HFF-Myc (cell line): ENCODE measurements around the gene ODF2.

Experiments
- DNase-seq: peaks from one replicate; pipeline ENCODE4 v3.0.0-alpha.2; 2011; ENCODE audit warnings: low read depth; ENCODE audit errors: extremely low read depth
- H3K4me3 ChIP-seq: replicated peaks from 2 replicates; pipeline ENCODE4 v1.5.1; 2011; ENCODE audit warnings: low read depth, mild to moderate bottlenecking, control low read depth, low read length
- CTCF ChIP-seq: IDR thresholded peaks from 2 replicates; pipeline ENCODE4 v1.5.1; 2012; ENCODE audit warnings: mild to moderate bottlenecking, low read depth, low read length, control low read depth; ENCODE audit errors: missing control alignments

Gene ODF2

GRCh38 chr9:128495804-128496417 lies 40.1 kb downstream of the ODF2 start:
- H3K4me3 ChIP-seq, result no peak overlapping the region
- no peak for DNase-seq
- no peak for TF ChIP-seq CTCF

GRCh38 chr9:128497824-128498610 lies 42.2 kb downstream of the ODF2 start:
- no peak for TF ChIP-seq CTCF
- no peak overlapping the region for H3K4me3 ChIP-seq
- no peak for DNase-seq

- no peak for DNase-seq
- no peak overlapping the region for H3K4me3 ChIP-seq
- TF ChIP-seq CTCF, result no peak
Observed at GRCh38 chr9:128498911-128499310, 43.1 kb downstream of the ODF2 start.

GRCh38 chr9:128499920-128500319 lies 44.1 kb downstream of the ODF2 start:
- no peak for TF ChIP-seq CTCF
- no peak overlapping the region for H3K4me3 ChIP-seq
- no peak for DNase-seq

GRCh38 chr9:128503415-128503825 lies 47.6 kb downstream of the ODF2 start:
- peak overlapping the region; percentile 74; the same call in 1 of the 2 replicates for H3K4me3 ChIP-seq
- DNase-seq, result peak; percentile 36

- no peak for DNase-seq
- peak overlapping the region; percentile 74 for H3K4me3 ChIP-seq
Observed at GRCh38 chr9:128503870-128504269, 48.1 kb downstream of the ODF2 start.

More at GRCh38 chr9:128503870-128504269, 48.1 kb downstream of the ODF2 start:
- no peak for TF ChIP-seq CTCF
